EL (cell line): ENCODE measurements around the gene C2orf69.

Experiments
- DNase-seq: peaks from one replicate; pipeline ENCODE4 v3.0.0-alpha.2; 2016

C2orf69 gene

GRCh38 chr2:199916980-199917379, 5.9 kb downstream of the C2orf69 start:
- DNase-seq = no peak

GRCh38 chr2:199922856-199923255, 11.8 kb downstream of the C2orf69 start:
- DNase-seq = peak; percentile 40

- no peak for DNase-seq
These were observed 12.8 kb downstream of the C2orf69 start for GRCh38 chr2:199923924-199924323.

GRCh38 chr2:199926806-199927205, 15.7 kb downstream of the C2orf69 start:
- no peak for DNase-seq

- no peak for DNase-seq
These were observed 17.1 kb downstream of the C2orf69 start for GRCh38 chr2:199928226-199928625.

- DNase-seq = no peak
These were observed 17.5 kb downstream of the C2orf69 start for GRCh38 chr2:199928626-199929025.

- no peak for DNase-seq
These were observed 18.2 kb downstream of the C2orf69 start for GRCh38 chr2:199929262-199929661.

GRCh38 chr2:199932312-199932855, 21.3 kb downstream of the C2orf69 start:
- peak; percentile 31 for DNase-seq

- no peak for DNase-seq
These were observed 22.4 kb downstream of the C2orf69 start for GRCh38 chr2:199933466-199933865.

GRCh38 chr2:199936554-199936953, 25.5 kb downstream of the C2orf69 start:
- no peak for DNase-seq

GRCh38 chr2:199940373-199940772, 29.3 kb downstream of the C2orf69 start:
- peak; percentile 25 for DNase-seq

GRCh38 chr2:199943373-199943772, 32.3 kb downstream of the C2orf69 start:
- DNase-seq = no peak

GRCh38 chr2:199946196-199946595, 35.1 kb downstream of the C2orf69 start:
- no peak for DNase-seq

- no peak for DNase-seq
These were observed 35.7 kb downstream of the C2orf69 start for GRCh38 chr2:199946836-199947235.

- DNase-seq = no peak
These were observed 39.3 kb downstream of the C2orf69 start for GRCh38 chr2:199950396-199950795.

GRCh38 chr2:199951023-199951422, 39.9 kb downstream of the C2orf69 start:
- DNase-seq = no peak

GRCh38 chr2:199955007-199955338, 43.9 kb downstream of the C2orf69 start:
- no peak for DNase-seq

- DNase-seq = peak; percentile 86
These were observed 44.4 kb downstream of the C2orf69 start, which contains the start of the genes MAIP1 and TYW5 for GRCh38 chr2:199955339-199956061. TSS of gene MAIP1 (plus strand) at chr2:199955582. CDS start at chr2:199955799, 217 bp downstream. TSS of gene TYW5 (minus strand) at chr2:199955491. CDS start at chr2:199955470, 21 bp downstream.

- DNase-seq = no peak
These were observed 44.9 kb downstream of the C2orf69 start for GRCh38 chr2:199956062-199956380.

GRCh38 chr2:199958014-199958413, 46.9 kb downstream of the C2orf69 start:
- no peak for DNase-seq

GRCh38 chr2:199962203-199962602, 51.1 kb downstream of the C2orf69 start:
- no peak for DNase-seq

GRCh38 chr2:199966405-199966804, 55.3 kb downstream of the C2orf69 start:
- DNase-seq = no peak

GRCh38 chr2:199966976-199967375, 55.9 kb downstream of the C2orf69 start:
- no peak for DNase-seq

- no peak for DNase-seq
These were observed 57.0 kb downstream of the C2orf69 start for GRCh38 chr2:199968126-199968525.

- no peak for DNase-seq
These were observed 61.1 kb downstream of the C2orf69 start for GRCh38 chr2:199972088-199972626.
